Forelimb muscle (tissue), 1 donor: ENCODE results near the gene ARL6IP1. TPM values are rescaled to one million over a fixed set of nuclear protein-coding genes. Genes with fewer than 3 reads are reported as not detected.
"Not testable (repeated sequence)": the region's sequence is repeated elsewhere in the genome, so short reads cannot be mapped to it uniquely, and the experiment has no call there.

Experiments used
- DNase-seq: peaks from one replicate; pipeline ENCODE4 v3.0.0-alpha.2; 2013; ENCODE audit warnings: low read depth
- polyA plus RNA-seq: library from polyadenylated mRNA; unstranded; fragments of 120-200 nt; gene quantifications from one replicate; pipeline ENCODE4 v1.2.1, GENCODE V29; 2013; ENCODE audit not compliant: insufficient read length

The ARL6IP1 gene
- polyA plus RNA-seq, 1 donor: 73.6 TPM

- no peak for DNase-seq
Observed at GRCh38 chr16:18799500-18799899, 1.8 kb downstream of the ARL6IP1 start.

GRCh38 chr16:18797746-18798145 is 3.6 kb downstream of the ARL6IP1 start:
- DNase-seq: no peak

- no peak for DNase-seq
Observed at GRCh38 chr16:18796377-18796776, 5.0 kb downstream of the ARL6IP1 start.

- no peak for DNase-seq
Observed at GRCh38 chr16:18792836-18793433, 8.4 kb downstream of the ARL6IP1 start.

DNA sequence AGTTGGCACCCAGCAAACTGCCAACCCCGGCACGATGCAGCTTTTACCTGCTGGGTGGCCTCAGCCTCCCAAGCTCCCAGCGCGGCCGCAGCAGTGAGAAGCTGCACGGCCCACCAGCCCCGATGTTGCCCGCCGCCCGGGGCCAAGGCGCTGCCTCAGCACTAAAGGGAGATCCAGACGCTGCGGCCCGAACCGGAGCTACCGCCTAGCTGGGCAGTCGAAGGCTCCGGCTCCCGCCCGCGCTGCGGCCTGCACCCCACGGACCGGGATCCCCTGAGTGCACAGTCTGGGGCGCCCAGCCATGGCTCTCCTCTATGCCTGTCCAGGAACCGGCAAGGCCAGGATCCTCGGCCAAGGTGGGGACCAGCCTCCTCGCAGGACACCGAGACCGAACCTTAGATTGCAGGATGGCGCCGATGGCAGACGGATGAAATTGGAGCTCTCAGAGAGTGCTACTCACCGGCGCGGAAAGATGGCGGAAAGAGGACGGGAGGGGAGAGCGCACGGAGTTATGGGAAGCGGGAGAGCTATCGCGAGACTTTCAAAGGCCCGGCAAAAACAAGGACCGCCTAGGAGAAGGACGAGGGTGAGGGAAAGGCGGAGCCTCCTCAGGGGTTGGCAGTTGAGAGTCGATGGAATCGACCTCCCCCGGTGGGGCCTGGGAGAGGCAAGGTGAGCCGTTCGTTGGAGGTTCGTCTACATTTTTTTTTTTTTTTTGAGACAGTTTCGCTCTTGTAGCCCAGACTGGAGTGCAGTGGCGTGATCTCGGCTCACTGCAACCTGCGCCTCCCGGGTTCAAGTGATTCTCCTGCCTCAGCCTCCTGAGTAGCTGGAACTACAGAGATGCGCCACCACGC is 11.3 kb downstream of the ARL6IP1 start, which contains the start of gene RPS15A:
TSS of gene RPS15A (minus strand) at position 485 of the 857 bp plus-strand sequence. CDS start 1,221 bp downstream, outside the sequence.
- DNase-seq: peak; percentile 98

DNA sequence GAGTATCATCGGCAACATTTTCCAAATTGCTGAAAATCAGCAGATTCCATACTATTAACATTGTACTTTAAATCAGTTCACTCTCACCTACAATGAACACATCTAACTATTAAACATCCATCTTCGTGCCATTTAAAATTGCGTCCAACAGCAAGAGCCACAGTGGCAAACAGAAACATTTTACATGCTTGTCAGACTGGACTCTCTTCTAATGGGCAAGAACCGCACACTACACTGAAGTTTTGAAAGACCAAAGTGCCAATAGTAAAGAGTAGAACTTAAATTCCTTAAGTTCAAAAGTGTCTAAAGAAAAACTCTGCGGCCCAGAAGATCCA is 11.9 kb downstream of the ARL6IP1 start:
- DNase-seq: no peak

DNA sequence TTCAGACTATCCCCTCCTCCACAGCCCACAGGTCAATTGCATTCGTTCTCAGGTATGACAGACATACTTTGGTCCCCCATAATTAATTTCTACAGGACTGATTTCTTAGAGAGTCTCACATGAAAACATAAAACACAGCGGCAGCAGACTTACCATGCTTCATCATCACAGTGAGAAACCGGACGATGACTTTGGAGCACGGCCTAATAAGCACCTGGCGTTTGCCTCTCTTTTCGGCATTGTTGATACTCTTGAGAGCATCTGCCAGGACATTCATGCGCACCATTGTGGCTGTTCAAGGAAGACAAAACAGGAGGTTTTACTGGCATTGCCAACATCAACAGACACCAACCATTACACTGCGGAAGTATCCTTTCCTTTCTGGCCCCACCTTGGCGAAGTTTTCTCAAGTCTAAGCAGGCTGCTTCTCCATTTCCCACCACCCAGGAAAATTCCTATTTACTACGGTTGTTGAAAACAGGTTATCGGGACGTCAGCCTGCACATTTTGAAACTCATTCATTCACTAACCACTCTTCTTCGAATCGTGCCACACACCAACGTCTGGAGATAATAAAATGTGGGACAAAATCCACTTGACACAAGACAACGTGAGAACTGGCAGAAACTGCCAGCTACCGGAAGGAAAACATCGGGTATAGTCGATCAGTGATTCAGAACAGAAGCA is 12.4 kb downstream of the ARL6IP1 start:
- DNase-seq: no peak

DNA sequence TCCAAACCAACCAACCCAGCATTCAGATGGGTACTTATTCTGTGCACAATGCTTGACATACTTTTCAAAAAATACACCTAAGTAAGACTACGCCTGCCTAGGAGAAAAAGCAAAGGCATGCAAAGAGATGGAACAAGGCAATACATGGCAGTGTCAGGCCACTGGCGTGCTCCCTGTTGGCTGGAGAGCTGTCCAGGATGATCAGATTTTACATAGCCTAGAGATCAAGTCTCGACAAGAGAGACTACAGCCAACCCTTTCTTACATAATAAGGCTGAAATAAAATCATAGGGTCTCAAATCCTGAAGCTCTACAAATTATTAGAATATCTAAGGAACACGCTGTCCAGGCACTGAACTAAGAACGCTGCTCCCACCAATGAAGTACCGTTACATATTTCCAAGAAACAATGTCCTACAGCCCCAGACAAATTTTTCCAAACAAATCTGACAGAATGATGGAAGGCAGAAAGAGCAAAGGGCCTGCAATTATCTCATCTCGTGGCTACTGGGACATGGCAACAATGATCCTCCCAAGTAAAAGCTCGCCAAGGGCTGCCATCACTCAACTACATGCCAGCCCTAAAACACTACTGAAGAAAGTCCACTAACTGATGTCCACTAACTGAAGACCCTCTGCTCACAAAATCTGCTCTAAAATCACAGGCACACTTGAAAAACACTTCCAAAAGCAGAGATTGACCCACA is 16.3 kb downstream of the ARL6IP1 start:
- DNase-seq: no peak

GRCh38 chr16:18783430-18784341 is 17.7 kb downstream of the ARL6IP1 start:
- no peak for DNase-seq

DNA sequence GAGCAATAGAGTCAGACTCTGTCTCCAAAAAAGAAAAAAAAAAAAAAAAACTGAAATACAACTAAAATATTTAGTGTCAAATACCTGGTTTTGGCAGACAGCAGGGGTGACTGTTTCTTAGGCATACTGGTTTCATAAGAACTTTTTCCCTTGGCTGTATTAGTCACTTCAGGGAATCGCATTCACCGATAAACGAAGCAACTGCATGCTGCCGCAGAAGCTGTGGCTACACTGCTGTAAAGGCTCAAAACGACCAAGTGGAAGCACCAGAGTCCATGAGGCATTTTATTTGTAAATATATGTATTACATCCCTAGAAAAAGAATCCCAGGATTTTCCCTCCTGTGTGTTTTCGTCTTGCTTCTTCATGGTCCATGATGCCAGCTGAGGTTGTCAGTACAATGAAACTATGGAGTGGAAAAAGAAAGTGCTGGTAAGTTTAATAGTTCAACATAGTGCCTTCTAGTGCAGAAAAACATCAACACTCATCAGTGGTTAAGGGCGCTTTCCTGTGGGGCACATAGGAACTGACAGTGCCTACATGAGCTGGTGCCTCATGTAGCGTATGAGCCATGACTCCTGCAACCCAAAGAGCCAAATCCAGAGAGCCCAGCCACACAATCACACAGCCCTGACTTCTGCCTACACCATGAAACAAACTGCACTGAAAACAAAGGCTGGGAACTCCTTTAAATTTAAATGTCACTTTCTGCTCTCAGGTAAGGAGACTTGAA is 18.5 kb downstream of the ARL6IP1 start:
- no peak for DNase-seq

GRCh38 chr16:18781232-18781631 is 20.1 kb downstream of the ARL6IP1 start:
- DNase-seq: not testable (repeated sequence)

DNA sequence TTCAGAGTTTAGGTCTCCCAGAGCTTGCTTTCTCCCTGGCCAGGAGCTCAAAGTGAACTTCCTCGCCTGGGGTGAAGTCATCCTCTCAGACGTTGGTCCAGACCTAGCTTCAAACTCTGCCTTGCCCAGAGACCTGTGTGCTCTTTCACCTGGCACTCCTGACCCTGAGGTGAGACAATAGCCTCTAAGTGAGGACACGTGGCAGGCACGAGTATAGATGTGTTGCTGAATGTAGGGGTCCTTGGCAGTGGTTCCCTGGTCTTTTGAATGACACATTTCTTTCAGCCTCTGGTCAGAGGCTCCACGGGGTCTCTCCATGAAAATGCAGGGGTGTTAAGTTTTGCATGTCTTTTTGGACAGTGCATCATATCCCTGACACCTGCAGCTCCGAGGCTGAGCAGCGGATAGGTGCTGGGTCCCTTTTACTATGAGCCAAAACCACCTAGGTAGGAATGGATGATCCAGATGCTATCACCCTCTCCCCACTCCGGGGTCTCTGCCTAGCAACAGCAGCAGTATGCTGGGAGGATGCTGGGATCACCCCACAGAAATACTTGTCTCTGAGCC is 20.8 kb downstream of the ARL6IP1 start:
- not testable (repeated sequence) for DNase-seq

DNA sequence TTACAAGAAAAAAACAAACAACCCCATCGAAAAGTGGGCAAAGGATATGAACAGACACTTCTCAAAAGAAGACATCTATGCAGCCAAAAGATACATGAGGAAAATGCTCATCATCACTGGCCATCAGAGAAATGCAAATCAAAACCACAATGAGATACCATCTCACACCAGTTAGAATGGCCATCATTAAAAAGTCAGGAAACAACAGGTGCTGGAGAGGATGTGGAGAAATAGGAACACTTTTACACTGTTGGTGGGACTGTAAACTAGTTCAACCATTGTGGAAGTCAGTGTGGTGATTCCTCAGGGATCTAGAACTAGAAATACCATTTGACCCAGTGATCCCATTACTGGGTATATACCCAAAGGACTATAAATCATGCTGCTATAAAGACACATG is 23.7 kb downstream of the ARL6IP1 start:
- not testable (repeated sequence) for DNase-seq

GRCh38 chr16:18776334-18776733 is 25.0 kb downstream of the ARL6IP1 start:
- DNase-seq: not testable (repeated sequence)

DNA sequence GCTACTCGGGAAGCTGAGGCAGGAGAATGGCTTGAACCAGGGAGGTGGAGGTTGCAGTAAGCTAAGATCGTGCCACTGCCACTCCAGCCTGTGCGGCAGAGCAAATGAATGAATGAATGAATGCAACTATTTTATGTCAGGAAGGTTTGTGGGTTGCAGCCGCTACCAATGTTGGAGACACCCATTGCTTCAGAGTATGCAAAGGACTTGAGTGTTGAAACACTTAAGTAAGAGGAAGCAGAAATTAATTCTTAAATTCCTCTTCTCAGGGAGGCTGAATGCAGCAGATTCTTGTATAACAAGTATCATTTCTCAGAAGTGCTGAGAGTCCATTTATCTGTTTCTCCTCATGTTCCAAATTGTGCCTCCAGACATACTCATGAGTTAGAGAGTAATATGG is 26.7 kb downstream of the ARL6IP1 start:
- DNase-seq: not testable (repeated sequence)

- DNase-seq: not testable (repeated sequence)
Observed at GRCh38 chr16:18772171-18772570, 29.2 kb downstream of the ARL6IP1 start.

DNA sequence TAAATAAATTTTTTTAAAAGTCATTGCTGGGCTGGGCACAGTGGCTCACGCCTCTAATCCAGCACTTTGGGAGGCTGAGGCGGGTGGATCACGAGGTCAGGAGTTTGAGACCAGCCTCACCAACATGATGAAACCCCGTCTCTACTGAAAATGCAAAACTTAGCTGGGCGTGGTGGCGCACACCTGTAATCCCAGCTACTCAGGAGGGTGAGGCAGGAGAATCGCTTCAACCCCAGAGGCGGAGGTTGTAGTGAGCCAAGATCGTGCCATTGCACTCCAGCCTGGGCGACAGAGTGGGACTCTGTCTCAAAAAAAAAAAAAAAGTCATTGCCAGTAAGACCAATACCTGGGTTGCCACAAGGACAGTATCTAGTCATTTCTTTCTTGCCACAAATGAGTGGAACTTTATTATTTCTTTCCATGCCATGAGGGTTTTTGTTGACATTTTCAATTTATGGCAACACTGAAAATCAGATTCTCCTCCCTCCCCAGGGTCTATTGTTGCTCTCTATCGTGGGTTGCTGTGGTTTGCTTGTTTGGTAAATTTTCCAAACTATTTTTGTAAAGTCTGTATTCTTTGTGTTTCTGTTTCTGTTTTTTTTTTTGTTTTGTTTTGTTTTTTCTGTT is 30.9 kb downstream of the ARL6IP1 start:
- not testable (repeated sequence) for DNase-seq

DNA sequence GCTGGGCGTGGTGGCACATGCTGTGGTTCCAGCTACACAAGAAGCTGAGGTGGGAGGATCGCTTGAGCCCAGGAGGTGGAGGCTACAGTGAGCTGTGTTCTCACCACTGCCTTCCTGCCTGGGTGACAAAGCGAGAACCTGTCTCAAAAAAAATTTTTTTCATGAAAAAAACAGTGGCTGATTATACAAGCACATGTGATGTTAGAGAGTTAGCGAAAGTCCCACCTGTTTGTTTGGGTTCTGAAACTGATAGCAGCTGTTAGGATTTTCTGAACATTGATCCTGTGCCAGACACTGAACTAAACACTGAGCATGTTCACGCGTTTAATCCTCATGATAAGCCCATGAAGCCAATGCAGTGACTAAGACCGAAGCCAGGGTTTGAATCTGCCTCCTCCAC is 34.1 kb downstream of the ARL6IP1 start:
- not testable (repeated sequence) for DNase-seq

DNA sequence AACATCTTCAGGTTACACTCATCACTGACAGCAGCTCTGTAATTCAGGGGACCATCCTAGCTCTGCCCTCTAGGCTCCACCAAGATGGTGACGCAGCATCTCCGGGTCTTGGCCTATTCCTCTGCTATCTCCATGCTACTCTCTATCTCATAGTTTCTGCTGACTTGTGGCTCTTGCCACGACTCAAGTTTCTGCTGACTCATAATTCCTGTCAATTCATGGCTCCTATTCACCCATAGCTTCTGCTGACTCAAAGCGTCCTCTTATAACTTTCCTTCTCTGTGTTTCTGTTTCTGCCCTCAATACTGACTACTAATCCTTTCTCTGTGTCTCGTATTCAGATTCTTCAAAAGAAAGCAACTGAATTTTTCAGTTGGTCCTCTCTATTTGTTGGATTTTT is 38.6 kb downstream of the ARL6IP1 start:
- not testable (repeated sequence) for DNase-seq
